Body of pancreas (tissue), 4 donors: ENCODE results near the gene SNAPC4.

Experiments
- CTCF ChIP-seq, 7 experiments: fragments of 450-650 bp in 4 of 7; fragments of 200-600 bp in 3 of 7; sonication (generic) in 3 of 7; IDR thresholded peaks; one replicate each; pipeline ENCODE4 v1.5.1; 2016 to 2019; ENCODE audit warnings: antibody characterized with exemption in 7 of 7
- POLR2A ChIP-seq, 3 donors: fragments of 450-650 bp; IDR thresholded peaks; one replicate each; pipeline ENCODE4 v1.6.1; 2016; ENCODE audit warnings: antibody characterized with exemption in 3 of 3, mild to moderate bottlenecking in 2 of 3

DNA sequence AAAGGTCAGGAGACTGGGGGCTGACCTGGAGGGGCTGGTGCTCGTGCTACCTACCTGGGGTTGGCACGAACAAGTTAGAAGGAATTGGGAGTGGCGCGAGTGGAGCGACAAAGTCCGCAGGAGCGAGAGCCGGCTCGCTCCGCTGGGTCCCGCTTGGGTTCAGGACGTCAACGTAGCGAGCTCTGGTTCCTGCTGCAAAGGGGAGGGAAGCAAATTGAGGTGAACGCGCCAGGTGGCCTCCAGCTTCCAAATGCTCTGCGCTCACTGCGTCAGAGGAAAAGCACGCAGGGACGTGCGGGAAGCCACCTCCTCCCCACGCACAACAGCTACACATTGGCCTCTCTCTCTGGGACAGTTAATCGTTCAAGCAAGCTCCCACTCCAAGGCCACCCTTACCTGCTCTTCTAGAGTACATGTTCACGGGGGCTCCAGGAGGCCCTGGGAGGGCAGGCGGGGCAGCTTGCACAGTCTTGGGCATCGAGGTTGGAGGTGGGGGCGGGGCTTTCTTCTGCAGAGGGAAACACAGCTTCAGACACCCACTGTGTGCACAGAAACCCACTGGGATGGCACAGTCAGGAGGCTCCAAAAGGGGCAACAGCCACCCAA, 47.3 kb upstream of the SNAPC4 start:
- TF ChIP-seq CTCF (IDR thresholded peaks at IDR 0.05), result no peak
- no peak for TF ChIP-seq POLR2A (IDR thresholded peaks at IDR 0.05)
